ENCODE results near the gene MAB21L2. TPM values are rescaled to one million over a fixed set of nuclear protein-coding genes. Genes with fewer than 3 reads are reported as not detected.

The MAB21L2 gene
- total and polyA plus RNA-seq, 2 of the 8 experiments (the other 6 are each of a cell fraction or from before 2014, with no cell fraction given), result 0.03 TPM; not detected in 1

DNA sequence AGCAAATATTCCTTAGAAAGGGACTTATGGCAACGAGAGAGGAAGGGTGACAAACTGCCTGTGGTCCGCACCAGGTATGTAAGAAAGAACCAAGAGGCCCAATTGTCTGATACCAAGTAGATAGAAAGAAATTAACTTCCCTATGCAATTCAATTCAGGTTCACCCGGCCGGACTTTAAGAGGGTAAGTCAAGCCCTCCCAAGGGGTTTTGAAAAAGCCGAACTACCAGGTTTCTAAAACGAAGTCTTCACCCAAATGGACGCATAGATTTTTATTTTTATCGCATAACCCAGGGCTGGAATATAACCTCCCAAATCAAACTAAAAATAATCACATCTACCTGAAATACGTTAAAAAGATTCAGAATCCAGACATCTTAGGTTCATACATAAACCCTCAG lies 1.6 kb upstream of the MAB21L2 start:
- POLR2A ChIA-PET (ENCODE audit: partially characterized antibody), result interaction anchor here (0.6 to 2.3 kb wide), 3 partner anchors 9 to 210 kb away, joined by 3 to 11 read pairs (median 4); no protein-coding TSS in a partner anchor
- DNase-seq (ENCODE audit: low read depth in 1 of 2, low spot score in 2 of 2), result no peak
- H2BK20ac ChIP-seq (ENCODE audit: low read length), result no peak overlapping the region
- H2AFZ ChIP-seq (ENCODE audit: low read length), result no peak overlapping the region
- H2BK5ac ChIP-seq (ENCODE audit: low read depth, low read length), result no peak overlapping the region
- no peaks in the 10 kb centered on the region for H3K36me3 ChIP-seq (ENCODE audit: control insufficient read depth in 2 of 4, insufficient read depth in 4 of 4, low read length in 3 of 4)
- no peak overlapping the region for H3K4ac ChIP-seq (replicated peaks; ENCODE audit: insufficient read length, low read depth, low read length)
- no peak overlapping the region for H3K9ac ChIP-seq (replicated peaks in 1 of 4; ENCODE audit: extremely low read depth in 1 of 4, low read depth in 3 of 4, low read length in 3 of 4)
- H4K91ac ChIP-seq (replicated peaks; ENCODE audit: insufficient read length, low read length), result no peak overlapping the region
- peaks cover 6 to 15% (median 8%) of the 10 kb centered on the region in 4 experiments; a peak in 5 of 7 replicates for H3K4me1 ChIP-seq (replicated peaks in 1 of 4; ENCODE audit: control insufficient read depth in 3 of 4, insufficient read depth in 4 of 4, low read length in 3 of 4)
- H2AK5ac ChIP-seq (ENCODE audit: low read depth, low read length), result no peak overlapping the region
- no peaks in the 10 kb centered on the region for H3K79me2 ChIP-seq (ENCODE audit: control insufficient read depth in 1 of 2, insufficient read depth in 2 of 2, low read length in 2 of 2)
- no peak overlapping the region for H3K27ac ChIP-seq (ENCODE audit: low read depth, low read length)
- CTCF ChIA-PET (ENCODE audit: partially characterized antibody), result interaction anchor here (0.6 to 1.3 kb wide), 2 partner anchors 37 to 282 kb away, joined by 3 to 4 read pairs; no protein-coding TSS in a partner anchor
- H4K20me1 ChIP-seq (replicated peaks in 1 of 2; ENCODE audit: control insufficient read depth in 1 of 2, insufficient read depth in 2 of 2, low read length in 2 of 2), result peaks cover 14 to 20% of the 10 kb centered on the region in 2 experiments
- peak overlapping the region; percentile 46 to 69 (median 60); a peak in 6 of 8 replicates for H3K4me3 ChIP-seq (ENCODE audit: extremely low read depth in 1 of 4, insufficient read depth in 2 of 4, low read depth in 3 of 4, low read length in 4 of 4)
- H3K23ac ChIP-seq (ENCODE audit: insufficient read length), result no peak overlapping the region
- H4K5ac ChIP-seq (ENCODE audit: insufficient read length, low read depth, low read length), result no peak overlapping the region
- 13% methylated on average over 9 of the region's 9 CpGs; no CpG with 5 or more reads in 1 of the 2 experiments for WGBS, 2 experiments (ENCODE audit: extremely low coverage in 1 of 2, insufficient coverage in 1 of 2, insufficient read length in 1 of 2, insufficient replicate concordance in 2 of 2, low coverage in 1 of 2, low lambda C conversion rate in 2 of 2, missing lambda C conversion rate in 1 of 2)
- no peak overlapping the region for H2BK12ac ChIP-seq (ENCODE audit: low read depth, low read length)
- H2BK120ac ChIP-seq (replicated peaks; ENCODE audit: low read depth, low read length), result no peak overlapping the region
- H3K27me3 ChIP-seq (replicated peaks in 1 of 4; ENCODE audit: control insufficient read depth in 3 of 4, extremely low read depth in 1 of 4, insufficient read depth in 3 of 4, low read length in 3 of 4), result peaks cover 2 to 48% (median 34%) of the 10 kb centered on the region in 4 experiments; a peak in 6 of 7 replicates
- no peak overlapping the region for H4K8ac ChIP-seq (ENCODE audit: extremely low read depth, insufficient read depth, low read length)
- H3K18ac ChIP-seq (ENCODE audit: extremely low read depth, low read length), result no peak overlapping the region
- H3K23me2 ChIP-seq (ENCODE audit: low read depth, low read length), result peaks cover 27% of the 10 kb centered on the region
- H3K4me2 ChIP-seq (ENCODE audit: insufficient read depth in 1 of 2, low read depth in 2 of 2, low read length in 2 of 2), result peak overlapping the region; percentile 63 to 92
- no peak overlapping the region for H3K56ac ChIP-seq (replicated peaks; ENCODE audit: insufficient read length, low read depth, low read length)
- H3K14ac ChIP-seq (ENCODE audit: insufficient read length), result no peak overlapping the region
- H2BK15ac ChIP-seq (ENCODE audit: low read length), result no peak overlapping the region
- H3K79me1 ChIP-seq (ENCODE audit: low read depth, low read length), result no peaks in the 10 kb centered on the region; the same call in 1 of the 2 replicates
- no peaks in the 10 kb centered on the region for H3K9me3 ChIP-seq (ENCODE audit: insufficient read depth in 2 of 2, low read depth in 1 of 2, low read length in 1 of 2)
- FAIRE-seq, result no peak
- TF ChIP-seq SIX5 (IDR thresholded peaks at IDR 0.05; ENCODE audit: low read depth, low read length), result no peak
- no peak for TF ChIP-seq CHD2 (IDR thresholded peaks at IDR 0.05; ENCODE audit: low read length)
- TF ChIP-seq BCL11A (IDR thresholded peaks at IDR 0.05; ENCODE audit: low read depth in 2 of 2, low read length in 2 of 2), result no peak
- no peak for TF ChIP-seq KDM5A (IDR thresholded peaks at IDR 0.05; ENCODE audit: low read length)
- peak; percentile 27 for TF ChIP-seq RNF2 (IDR thresholded peaks at IDR 0.05; ENCODE audit: borderline replicate concordance, low read depth, low read length, missing control alignments, poor library complexity, severe bottlenecking)
- TF ChIP-seq SIRT6 (IDR thresholded peaks at IDR 0.05; ENCODE audit: low read length), result no peak
- TF ChIP-seq RFX5 (IDR thresholded peaks at IDR 0.05; ENCODE audit: borderline replicate concordance, low read depth, low read length), result no peak
- TF ChIP-seq SP2 (IDR thresholded peaks at IDR 0.05; ENCODE audit: low read length), result no peak
- TF ChIP-seq CTBP2 (IDR thresholded peaks at IDR 0.05; ENCODE audit: borderline replicate concordance, insufficient read depth, insufficient read length, low read length), result no peak
- no peak for TF ChIP-seq CBX5 (IDR thresholded peaks at IDR 0.05; ENCODE audit: low read depth, low read length)
